ENCODE measurements around the gene ECSCR. TPM values are rescaled to one million over a fixed set of nuclear protein-coding genes. Genes with fewer than 3 reads are reported as not detected.

Gene ECSCR
- total and polyA plus RNA-seq, 10 of the 15 experiments (the other 5 are each of a cell fraction or from before 2014, with no cell fraction given): 0.15 to 0.83 (median 0.23) TPM; not detected in 3

- no peaks in the 10 kb centered on the region for H3K36me3 ChIP-seq (ENCODE audit: control insufficient read depth in 2 of 2, insufficient read depth in 2 of 2, low read length in 1 of 2)
- BruUV-seq (replicated peaks): no TSS peak
- in situ Hi-C loops (cut with MboI): no loop called here
- no peak overlapping the region for H3K9ac ChIP-seq (ENCODE audit: control insufficient read depth, insufficient read depth, low read length)
- ATAC-seq (no peak), DNase-seq (ENCODE audit: low read depth, low spot score) (no peak), FAIRE-seq (no peak)
- intact Hi-C loops (cut with micrococcal nuclease; ENCODE audit: unreplicated experiment): loop anchor here (2.0 kb wide), 1 partner anchor 41 kb away; the partner anchor contains the start of gene SPATA24
- H3K79me2 ChIP-seq (ENCODE audit: control insufficient read depth, insufficient read depth, low read length): no peaks in the 10 kb centered on the region
- H3K27me3 ChIP-seq (replicated peaks in 1 of 2; ENCODE audit: control insufficient read depth in 2 of 2, insufficient read depth in 2 of 2, low read length in 1 of 2): no peaks in the 10 kb centered on the region
- RAD21 ChIA-PET (ENCODE audit: unreplicated experiment): interaction anchor here (0.8 to 1.2 kb wide), 5 partner anchors 8 to 83 kb away, joined by 3 to 5 read pairs (median 4); no protein-coding TSS in a partner anchor
- POLR2A ChIA-PET: interaction anchor here (0.6 to 1.9 kb wide), 7 partner anchors 9 to 120 kb away, joined by 3 to 11 read pairs (median 4); partner anchors contain the start of gene SMIM33
- peaks cover 27% of the 10 kb centered on the region for H3K4me1 ChIP-seq (ENCODE audit: control insufficient read depth, insufficient read depth, low read length)
- SMC1A ChIA-PET (ENCODE audit: uncharacterized antibody, unreplicated experiment): interaction anchor here (1.5 to 7.7 kb wide), 4 partner anchors 9 to 68 kb away, joined by 3 to 86 read pairs (median 22); partner anchors contain the start of gene DNAJC18
- CTCF ChIA-PET: interaction anchor here (0.7 to 3.4 kb wide), 7 partner anchors 8 to 70 kb away, joined by 3 to 16 read pairs (median 7); no protein-coding TSS in a partner anchor
- H3K4me2 ChIP-seq (ENCODE audit: control insufficient read depth, insufficient read depth): no peak overlapping the region
- 69% methylated on average over 7 of the region's 7 CpGs for WGBS (ENCODE audit: insufficient coverage, insufficient replicate concordance, low lambda C conversion rate, missing lambda C conversion rate)
- no peak for TF ChIP-seq STAT1 (conservative IDR thresholded peaks at IDR 0.05)
- no peak for TF ChIP-seq MEF2B (IDR thresholded peaks at IDR 0.05; ENCODE audit: partially characterized antibody, poor library complexity, severe bottlenecking)
- TF ChIP-seq NRF1 (conservative IDR thresholded peaks at IDR 0.05; ENCODE audit: low read depth, low read length): no peak
- no peak for TF ChIP-seq SMAD1 (IDR thresholded peaks at IDR 0.05; ENCODE audit: low read depth, partially characterized antibody)
- TF ChIP-seq FOS (IDR thresholded peaks at IDR 0.05; ENCODE audit: borderline replicate concordance, extremely low read depth, insufficient read length): no peak
- TF ChIP-seq, protein P1, sequence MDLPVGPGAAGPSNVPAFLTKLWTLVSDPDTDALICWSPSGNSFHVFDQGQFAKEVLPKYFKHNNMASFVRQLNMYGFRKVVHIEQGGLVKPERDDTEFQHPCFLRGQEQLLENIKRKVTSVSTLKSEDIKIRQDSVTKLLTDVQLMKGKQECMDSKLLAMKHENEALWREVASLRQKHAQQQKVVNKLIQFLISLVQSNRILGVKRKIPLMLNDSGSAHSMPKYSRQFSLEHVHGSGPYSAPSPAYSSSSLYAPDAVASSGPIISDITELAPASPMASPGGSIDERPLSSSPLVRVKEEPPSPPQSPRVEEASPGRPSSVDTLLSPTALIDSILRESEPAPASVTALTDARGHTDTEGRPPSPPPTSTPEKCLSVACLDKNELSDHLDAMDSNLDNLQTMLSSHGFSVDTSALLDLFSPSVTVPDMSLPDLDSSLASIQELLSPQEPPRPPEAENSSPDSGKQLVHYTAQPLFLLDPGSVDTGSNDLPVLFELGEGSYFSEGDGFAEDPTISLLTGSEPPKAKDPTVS (IDR thresholded peaks at IDR 0.05; ENCODE audit: low read depth, low read length): no peak
- TF ChIP-seq RFX5 (IDR thresholded peaks at IDR 0.05; ENCODE audit: low read depth, low read length): no peak
- no peaks in the 10 kb centered on the region for H4K20me1 ChIP-seq (ENCODE audit: control insufficient read depth, insufficient read depth)
- H3K4me3 ChIP-seq: no peak overlapping the region
- no peaks in the 10 kb centered on the region; the same call in 1 of the 3 replicates for H3K9me3 ChIP-seq (replicated peaks; ENCODE audit: control insufficient read depth, insufficient read depth, low read length)
- no peak overlapping the region for H3K27ac ChIP-seq (ENCODE audit: control insufficient read depth, insufficient read depth)
- no peak overlapping the region for H2AFZ ChIP-seq (ENCODE audit: control insufficient read depth, low read depth, low read length)
Measured at GRCh38 chr5:139445325-139446170, 17.0 kb downstream of the ECSCR start.

Measured in GM12878 (cell line).